Endothelial cell of umbilical vein (primary cell): ENCODE results near the gene OR1A1. TPM values are rescaled to one million over a fixed set of nuclear protein-coding genes. Genes with fewer than 3 reads are reported as not detected.
"Not testable (repeated sequence)": the region's sequence is repeated elsewhere in the genome, so short reads cannot be mapped to it uniquely, and the experiment has no call there.

Source experiments
- BruUV-seq: library from RNA; stranded (reverse); fragments of 400-500 nt; replicated peaks from 2 replicates; lab custom pipeline; 2021; lab: Mats Ljungman, UMichigan
- CTCF ChIA-PET: fragments of 300-600, 350-600 bp; sonication (Branson Sonifier 250); formaldehyde crosslinking; loops from one replicate; lab custom pipeline; 2021; ENCODE audit warnings: antibody characterized with exemption, inconsistent platforms; lab: Charles Lee
- POLR2A ChIA-PET: fragments of 300-600, 350-600 bp; sonication (Branson Sonifier 250); formaldehyde crosslinking; loops from one replicate; lab custom pipeline; 2021; ENCODE audit warnings: antibody characterized with exemption, inconsistent platforms; lab: Charles Lee
- DNase-seq: peaks from one replicate; pipeline ENCODE4 v3.0.0-alpha.2; 2011; ENCODE audit warnings: low read depth, low spot score
- FAIRE-seq: peaks from 2 replicates; lab custom pipeline; 2011; peaks lifted over from hg19 to GRCh38; lab: Jason Lieb, UNC
- H2AFZ ChIP-seq: 2 replicates; pipeline ENCODE4 v1.6.0; 2012; ENCODE audit warnings: low read depth, low read length, control low read depth, inconsistent platforms
- H3K27ac ChIP-seq: 2 replicates; pipeline ENCODE4 v1.5.1; 2011; ENCODE audit warnings: low read depth, mild to moderate bottlenecking, control low read depth, low read length, moderate library complexity; ENCODE audit not compliant: insufficient read depth
- H3K27me3 ChIP-seq, 2 experiments: 2 replicates each; pipeline versions ENCODE4 v1.6.0 to v1.6.1; 2011; ENCODE audit warnings: low read length in 2 of 2, mixed read lengths in 1 of 2; ENCODE audit not compliant: control insufficient read depth in 2 of 2, insufficient read depth in 2 of 2
- H3K36me3 ChIP-seq, 2 experiments: 2 replicates in 1 of 2; 3 replicates in 1 of 2; pipeline ENCODE4 v1.5.1; 2011; ENCODE audit warnings: low read length in 2 of 2, mild to moderate bottlenecking in 1 of 2, moderate library complexity in 1 of 2; ENCODE audit not compliant: control insufficient read depth in 2 of 2, insufficient read depth in 2 of 2; ENCODE audit errors: extremely low read depth in 1 of 2
- H3K4me1 ChIP-seq: 3 replicates; pipeline ENCODE4 v1.5.1; 2011; ENCODE audit warnings: mild to moderate bottlenecking, low read length; ENCODE audit not compliant: control insufficient read depth, insufficient read depth; ENCODE audit errors: extremely low read depth
- H3K4me2 ChIP-seq: 2 replicates; pipeline ENCODE4 v1.6.1; 2011; ENCODE audit warnings: low read length, control low read depth, mixed read lengths; ENCODE audit not compliant: insufficient read depth
- H3K4me3 ChIP-seq, 3 experiments: fragments of 200-600 bp in 1 of 3; sonication (generic), shearing (Covaris generic) in 1 of 3; replicated peaks in 1 of 3; 2 replicates each; pipeline ENCODE4 v1.5.1; 2011 to 2016; ENCODE audit warnings: control low read depth in 3 of 3, low read length in 3 of 3, mild to moderate bottlenecking in 2 of 3, inconsistent platforms in 1 of 3, low read depth in 1 of 3, moderate library complexity in 1 of 3; ENCODE audit not compliant: insufficient read depth in 1 of 3
- H3K79me2 ChIP-seq: 2 replicates; pipeline ENCODE4 v1.6.0; 2012; ENCODE audit warnings: low read length, inconsistent platforms; ENCODE audit not compliant: control insufficient read depth, insufficient read depth
- H3K9ac ChIP-seq: replicated peaks from 2 replicates; pipeline ENCODE3; 2011; ENCODE audit warnings: low read length, control low read depth; ENCODE audit not compliant: insufficient read depth; ENCODE audit errors: extremely low read depth
- H3K9me1 ChIP-seq: replicated peaks from 3 replicates; pipeline ENCODE4 v1.6.0; 2011; ENCODE audit warnings: mild to moderate bottlenecking, low read length; ENCODE audit not compliant: control insufficient read depth, insufficient read depth; ENCODE audit errors: extremely low read depth
- H3K9me3 ChIP-seq: replicated peaks from 2 replicates; pipeline ENCODE4 v1.5.1; 2012; ENCODE audit warnings: low read length, inconsistent platforms; ENCODE audit not compliant: control insufficient read depth, insufficient read depth
- H4K20me1 ChIP-seq: replicated peaks from 2 replicates; pipeline ENCODE3; 2011; ENCODE audit warnings: mild to moderate bottlenecking, low read length; ENCODE audit not compliant: control insufficient read depth, insufficient read depth; ENCODE audit errors: extremely low read depth
- EZH2 ChIP-seq: IDR thresholded peaks from 2 replicates; pipeline ENCODE4 v1.6.1; 2012; ENCODE audit warnings: borderline replicate concordance, low read depth, mild to moderate bottlenecking, moderate library complexity, low read length, inconsistent platforms; ENCODE audit not compliant: severe bottlenecking
- GATA2 ChIP-seq: IDR thresholded peaks from 2 replicates; pipeline ENCODE4 v1.7.0; 2011; ENCODE audit warnings: low read depth, mild to moderate bottlenecking, moderate library complexity, mixed read lengths, low read length; ENCODE audit not compliant: insufficient read length, insufficient read depth
- JUN ChIP-seq: IDR thresholded peaks from 2 replicates; pipeline ENCODE4 v1.6.1; 2011; ENCODE audit warnings: borderline replicate concordance, low read depth; ENCODE audit not compliant: insufficient read length, insufficient read depth
- MYC ChIP-seq: IDR thresholded peaks from one replicate; pipeline ENCODE4 v1.6.1; 2011; ENCODE audit warnings: mild to moderate bottlenecking, low read depth, low read length
- POLR2A ChIP-seq: IDR thresholded peaks from 2 replicates; pipeline ENCODE4 v1.6.1; 2012; ENCODE audit warnings: low read depth, mild to moderate bottlenecking, control low read depth, low read length
- POLR2AphosphoS5 ChIP-seq: IDR thresholded peaks from 2 replicates; pipeline ENCODE4 v1.6.1; 2012; ENCODE audit warnings: low read depth, mild to moderate bottlenecking, control low read depth, low read length, moderate library complexity; ENCODE audit not compliant: insufficient read depth
- dilution Hi-C: fragments of 300-500 bp; cut with MboI; formaldehyde crosslinking; loops from one replicate; pipeline ENCODE4 v1.15.0; 2019; ENCODE audit warnings: low sequenced_read_pairs; ENCODE audit not compliant: extremely low pct_ligation_motif_present
- intact Hi-C: fragments of 100-400 bp; cut with micrococcal nuclease; formaldehyde crosslinking; loops from one replicate; pipeline ENCODE4 v1.10.0; 2022
- polyA plus RNA-seq, 4 experiments: library from polyadenylated mRNA; depleted of rRNA in 3 of 4; stranded (reverse) in 3 of 4; unstranded in 1 of 4; fragments of >200 nt; gene quantifications; 2 replicates each; pipeline versions ENCODE4 v1.2.1 to v1.2.3, GENCODE V29; 2011 to 2012; ENCODE audit warnings: missing spikeins in 1 of 4
- total RNA-seq: library from RNA; stranded (reverse); gene quantifications from 2 replicates; pipeline ENCODE4 v1.2.3, GENCODE V29; 2021
- TF ChIP-seq, protein P1 (sequence below): IDR thresholded peaks from 2 replicates; pipeline ENCODE4 v1.6.1; 2011; ENCODE audit not compliant: insufficient read depth, insufficient read length

The OR1A1 gene
- total and polyA plus RNA-seq, 2 donors (not counting 3 experiments of a cell fraction or from before 2014, with no cell fraction given) = not detected

GRCh38 chr17:3221850-3222249 lies 14.4 kb downstream of the OR1A1 start:
- no peak for DNase-seq

DNA sequence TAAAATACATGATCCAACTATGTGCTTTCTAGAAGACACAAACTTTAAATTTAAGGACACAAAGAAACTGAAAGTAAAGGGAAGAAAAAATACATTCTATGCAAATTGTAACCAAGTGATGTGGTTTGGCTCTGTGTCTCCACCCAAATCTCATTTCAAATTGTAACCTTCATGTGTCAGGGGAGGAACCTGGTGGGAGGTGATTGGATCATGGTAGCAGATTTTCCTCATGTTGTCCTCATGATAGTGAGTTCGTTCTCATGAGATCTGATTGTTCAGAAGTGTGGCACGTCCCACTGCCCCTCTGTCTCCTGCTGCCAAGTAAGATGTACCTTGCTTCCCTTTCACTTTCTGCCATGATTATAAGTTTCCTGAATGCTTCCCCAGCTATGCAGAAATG lies 15.0 kb downstream of the OR1A1 start:
- no peaks in the 10 kb centered on the region for H3K36me3 ChIP-seq
- no peaks in the 10 kb centered on the region for H4K20me1 ChIP-seq
- H3K79me2 ChIP-seq = no peaks in the 10 kb centered on the region
- H3K27me3 ChIP-seq = no peaks in the 10 kb centered on the region
- no peak overlapping the region for H3K4me2 ChIP-seq
- no peak for DNase-seq
- no peak overlapping the region for H3K9ac ChIP-seq
- dilution Hi-C loops (no loop called here), intact Hi-C loops (no loop called here)
- no peak for TF ChIP-seq MYC
- TF ChIP-seq POLR2AphosphoS5 = no peak
- no peak for TF ChIP-seq POLR2A
- TF ChIP-seq, protein P1, sequence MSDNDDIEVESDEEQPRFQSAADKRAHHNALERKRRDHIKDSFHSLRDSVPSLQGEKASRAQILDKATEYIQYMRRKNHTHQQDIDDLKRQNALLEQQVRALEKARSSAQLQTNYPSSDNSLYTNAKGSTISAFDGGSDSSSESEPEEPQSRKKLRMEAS = no peak
- no peak for TF ChIP-seq GATA2
- TF ChIP-seq JUN = no peak
- H3K27ac ChIP-seq = no peak overlapping the region
- H3K4me1 ChIP-seq = no peaks in the 10 kb centered on the region
- no peak overlapping the region for H2AFZ ChIP-seq
- no peaks in the 10 kb centered on the region for H3K9me1 ChIP-seq
- no peak for FAIRE-seq
- POLR2A ChIA-PET = no interaction called here
- H3K4me3 ChIP-seq = no peak overlapping the region
- CTCF ChIA-PET = no interaction called here
- H3K9me3 ChIP-seq = no peaks in the 10 kb centered on the region
- no TSS peak for BruUV-seq

More at GRCh38 chr17:3221850-3222249, 14.4 kb downstream of the OR1A1 start:
- H2AFZ ChIP-seq = no peak overlapping the region
- no peak overlapping the region for H3K4me2 ChIP-seq
- H3K4me3 ChIP-seq = no peak overlapping the region
- H3K27me3 ChIP-seq = no peaks in the 10 kb centered on the region
- intact Hi-C loops = no loop called here
- BruUV-seq = no TSS peak
- dilution Hi-C loops = no loop called here
- H4K20me1 ChIP-seq = no peaks in the 10 kb centered on the region
- no peaks in the 10 kb centered on the region for H3K9me3 ChIP-seq
- TF ChIP-seq EZH2 (no peak), POLR2A (no peak), JUN (no peak), MYC (no peak)
- ChIA-PET CTCF (no interaction called here), POLR2A (no interaction called here)
- no peak for FAIRE-seq
- no peaks in the 10 kb centered on the region for H3K79me2 ChIP-seq
- H3K9ac ChIP-seq = no peak overlapping the region
- H3K9me1 ChIP-seq = no peaks in the 10 kb centered on the region
- no peak overlapping the region for H3K27ac ChIP-seq
- H3K36me3 ChIP-seq = no peaks in the 10 kb centered on the region
- H3K4me1 ChIP-seq = no peaks in the 10 kb centered on the region

GRCh38 chr17:3224721-3225352 lies 17.4 kb downstream of the OR1A1 start:
- H3K79me2 ChIP-seq, H3K4me1 ChIP-seq, H3K27ac ChIP-seq, H3K9me1 ChIP-seq, H4K20me1 ChIP-seq, H3K9me3 ChIP-seq, BruUV-seq, FAIRE-seq, H3K27me3 ChIP-seq, DNase-seq, H3K4me2 ChIP-seq, dilution Hi-C loops, H3K4me3 ChIP-seq, H3K9ac ChIP-seq, POLR2A ChIA-PET, CTCF ChIA-PET, H3K36me3 ChIP-seq, H2AFZ ChIP-seq, intact Hi-C loops: not testable (repeated sequence)
